ENCODE results near the gene TMEM255B.

The TMEM255B gene

DNA sequence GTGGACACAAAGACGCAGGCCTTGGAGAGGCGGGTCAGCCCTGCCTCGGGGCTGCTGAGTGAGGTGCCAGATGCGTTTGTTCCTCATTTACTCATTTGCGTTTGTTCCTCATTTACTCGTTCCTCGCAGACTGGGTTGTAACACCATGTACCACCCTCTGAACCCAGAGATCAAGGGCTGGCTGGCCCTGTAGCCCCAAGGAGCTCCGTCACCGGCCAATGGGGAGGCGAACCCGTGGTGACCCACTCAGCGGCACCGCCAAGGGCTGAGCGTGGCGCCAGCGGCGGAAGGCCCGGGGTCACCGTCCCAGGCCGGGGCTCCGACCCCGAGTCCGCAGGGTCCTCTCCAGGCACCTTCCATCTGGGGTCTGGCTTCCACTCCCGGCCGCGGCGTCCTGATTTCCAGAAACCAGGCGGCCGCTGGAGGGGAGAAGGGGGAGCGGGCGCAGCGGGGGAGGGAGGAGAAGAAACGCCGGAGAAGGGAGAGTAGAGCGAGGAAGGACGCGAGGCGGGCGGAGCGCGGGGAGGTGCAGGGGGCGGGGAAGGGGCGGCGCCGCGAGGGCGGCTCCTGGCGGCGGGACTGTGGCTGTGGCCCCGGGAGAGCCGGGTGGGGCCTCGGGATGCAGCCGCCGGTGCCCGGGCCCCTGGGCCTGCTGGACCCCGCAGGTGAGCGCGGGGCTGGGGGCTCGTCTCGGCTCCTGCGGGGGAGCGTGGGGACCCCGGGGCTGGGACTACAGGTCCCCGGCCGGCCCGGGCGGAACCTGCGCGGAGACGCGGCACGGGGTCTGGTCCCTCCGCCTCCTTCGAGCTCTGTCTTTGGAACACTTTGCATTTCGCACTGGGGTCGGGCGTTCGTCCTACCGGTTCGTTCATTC, at the start of gene TMEM255B:
Gene TMEM255B (plus strand): TSS at position 576 of the 874 bp plus-strand sequence. CDS start 44 bp downstream, at position 620.
- peak; percentile 54 to 69 (median 65) for DNase-seq (ENCODE audit: low read depth in 3 of 3)

DNA sequence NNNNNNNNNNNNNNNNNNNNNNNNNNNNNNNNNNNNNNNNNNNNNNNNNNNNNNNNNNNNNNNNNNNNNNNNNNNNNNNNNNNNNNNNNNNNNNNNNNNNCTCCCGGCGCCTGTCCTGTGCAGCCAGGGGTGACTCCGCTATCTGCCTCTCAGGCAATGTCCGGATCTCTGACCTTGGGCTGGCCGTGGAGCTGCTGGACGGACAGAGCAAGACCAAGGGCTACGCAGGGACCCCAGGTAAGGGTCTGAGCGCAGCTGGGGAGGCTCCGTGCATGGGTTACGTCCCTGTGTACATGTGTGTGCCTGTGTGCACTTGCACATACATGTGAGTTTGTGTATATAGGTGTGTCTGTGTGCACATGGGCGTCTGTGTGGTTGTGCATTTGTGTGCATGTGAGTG, 36.1 kb upstream of the TMEM255B start:
- DNase-seq (ENCODE audit: low read depth in 3 of 3): no peak

GRCh38 chr13:113723410-113724015, 35.5 kb upstream of the TMEM255B start:
- no peak for DNase-seq (ENCODE audit: low read depth in 3 of 3)

GRCh38 chr13:113724016-113724758, 34.8 kb upstream of the TMEM255B start:
- DNase-seq (ENCODE audit: low read depth in 3 of 3): no peak

DNA sequence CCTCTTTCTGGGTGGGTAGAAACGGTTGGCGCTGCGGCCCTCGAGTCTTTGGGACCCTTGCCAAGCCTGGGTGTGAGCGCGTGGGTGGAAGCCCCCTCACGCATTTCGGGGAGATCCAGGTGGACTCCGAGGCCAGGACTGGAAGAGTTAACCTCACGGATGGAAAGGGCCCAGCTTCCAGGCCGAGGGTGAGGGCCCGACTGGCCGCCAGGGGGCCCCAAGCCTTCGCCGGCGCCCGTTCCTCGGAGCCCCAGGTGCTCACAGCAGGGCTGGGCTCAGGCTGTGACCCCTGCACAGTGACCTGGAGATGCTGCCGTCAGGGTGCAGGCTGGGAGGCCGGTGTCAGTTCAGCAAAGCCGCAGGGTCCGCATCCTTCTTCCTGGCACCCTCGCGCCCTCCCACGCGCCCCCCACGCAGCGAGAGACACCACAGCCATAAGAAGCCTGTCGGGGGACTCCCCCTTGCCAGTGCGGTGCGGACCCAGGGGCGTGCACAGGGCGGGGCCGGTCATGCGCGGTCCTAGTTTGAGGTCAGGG, 34.2 kb upstream of the TMEM255B start:
- DNase-seq (ENCODE audit: low read depth in 3 of 3): peak; percentile 81 to 86 (median 86)

DNA sequence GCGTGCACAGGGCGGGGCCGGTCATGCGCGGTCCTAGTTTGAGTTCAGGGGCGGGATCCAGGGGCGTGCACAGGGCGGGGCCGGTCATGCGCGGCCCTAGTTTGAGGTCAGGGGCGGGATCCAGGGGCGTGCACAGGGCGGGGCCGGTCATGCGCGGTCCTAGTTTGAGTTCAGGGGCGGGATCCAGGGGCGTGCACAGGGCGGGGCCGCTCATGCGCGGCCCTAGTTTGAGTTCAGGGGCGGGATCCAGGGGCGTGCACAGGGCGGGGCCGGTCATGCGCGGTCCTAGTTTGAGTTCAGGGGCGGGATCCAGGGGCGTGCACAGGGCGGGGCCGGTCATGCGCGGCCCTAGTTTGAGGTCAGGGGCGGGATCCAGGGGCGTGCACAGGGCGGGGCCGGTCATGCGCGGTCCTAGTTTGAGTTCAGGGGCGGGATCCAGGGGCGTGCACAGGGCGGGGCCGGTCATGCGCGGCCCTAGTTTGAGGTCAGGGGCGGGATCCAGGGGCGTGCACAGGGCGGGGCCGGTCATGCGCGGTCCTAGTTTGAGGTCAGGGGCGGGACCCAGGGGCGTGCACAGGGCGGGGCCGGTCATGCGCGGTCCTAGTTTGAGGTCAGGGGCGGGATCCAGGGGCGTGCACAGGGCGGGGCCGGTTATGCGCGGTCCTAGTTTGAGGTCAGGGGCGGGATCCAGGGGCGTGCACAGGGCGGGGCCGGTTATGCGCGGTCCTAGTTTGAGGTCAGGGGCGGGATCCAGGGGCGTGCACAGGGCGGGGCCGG, 33.5 kb upstream of the TMEM255B start:
- peak in 2 of 3 experiments; percentile 26 to 63 for DNase-seq (ENCODE audit: low read depth in 3 of 3)

DNA sequence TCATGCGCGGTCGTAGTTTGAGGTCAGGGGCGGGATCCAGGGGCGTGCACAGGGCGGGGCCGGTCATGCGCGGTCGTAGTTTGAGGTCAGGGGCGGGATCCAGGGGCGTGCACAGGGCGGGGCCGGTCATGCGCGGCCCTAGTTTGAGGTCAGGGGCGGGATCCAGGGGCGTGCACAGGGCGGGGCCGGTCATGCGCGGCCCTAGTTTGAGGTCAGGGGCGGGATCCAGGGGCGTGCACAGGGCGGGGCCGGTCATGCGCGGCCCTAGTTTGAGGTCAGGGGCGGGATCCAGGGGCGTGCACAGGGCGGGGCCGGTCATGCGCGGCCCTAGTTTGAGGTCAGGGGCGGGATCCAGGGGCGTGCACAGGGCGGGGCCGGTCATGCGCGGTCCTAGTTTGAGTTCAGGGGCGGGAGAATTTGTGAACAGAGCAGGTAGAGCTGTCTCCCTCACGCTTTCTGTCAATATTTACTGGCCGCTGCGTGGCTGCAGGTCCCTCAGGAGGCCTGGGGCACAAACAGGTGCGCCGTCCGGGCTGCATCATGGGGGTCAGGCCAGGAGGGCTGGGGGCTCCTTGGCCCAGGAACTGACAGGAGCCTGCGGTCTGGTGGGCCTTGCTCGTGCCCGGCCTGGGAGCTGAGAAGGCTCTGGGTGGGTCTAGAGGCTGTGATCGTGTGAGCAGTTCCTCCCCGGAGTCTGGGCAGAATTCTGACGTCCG, 32.8 kb upstream of the TMEM255B start:
- peak; percentile 21 to 23 (median 23) for DNase-seq (ENCODE audit: low read depth in 3 of 3)

DNA sequence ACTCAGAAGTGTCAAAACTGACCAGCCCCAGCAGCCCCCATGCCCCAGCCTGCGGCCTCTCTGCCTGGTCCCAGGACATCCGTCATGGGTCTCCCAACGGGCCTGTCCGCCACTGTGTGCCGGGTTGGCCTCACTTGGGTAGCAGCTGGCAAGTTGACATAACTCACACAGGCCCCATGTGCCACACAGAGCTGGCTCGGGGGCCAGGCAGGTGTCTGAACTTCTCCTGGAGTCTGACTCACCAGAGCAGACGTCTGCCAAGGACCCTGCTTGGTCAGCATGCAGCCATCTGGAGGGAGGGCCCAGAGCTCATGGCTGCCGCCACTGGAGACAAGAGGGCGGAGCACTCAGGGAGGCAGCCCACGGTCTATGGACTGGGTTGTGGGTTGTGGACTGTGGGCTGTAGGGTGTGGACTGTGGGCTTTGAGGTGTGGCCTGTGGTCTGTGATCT, 32.0 kb upstream of the TMEM255B start:
- DNase-seq (ENCODE audit: low read depth in 3 of 3): no peak

DNA sequence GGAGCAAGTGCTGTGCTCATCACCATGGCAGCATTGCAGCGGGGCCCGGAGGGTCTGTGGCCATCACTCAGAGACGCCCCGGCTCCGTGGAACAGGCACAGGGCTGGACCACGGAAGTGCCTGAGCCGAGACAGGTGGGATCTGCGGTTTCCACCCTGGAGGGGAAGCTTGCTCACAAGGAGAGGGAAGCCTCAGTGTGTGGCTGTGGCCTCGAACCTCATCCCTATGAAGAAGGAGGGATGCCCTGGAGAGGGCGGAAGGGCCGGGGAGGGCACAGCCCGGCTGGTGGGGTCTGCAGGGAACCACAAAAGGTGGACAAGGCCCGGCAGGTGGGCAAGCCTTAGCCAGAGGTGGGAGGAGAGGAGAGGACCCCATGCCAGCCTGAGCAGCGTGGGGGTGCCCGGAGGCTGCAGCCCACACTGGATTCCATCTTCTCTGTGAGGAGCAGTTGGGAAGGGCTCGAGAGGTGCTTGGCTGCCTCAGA, 30.4 kb upstream of the TMEM255B start:
- no peak for DNase-seq (ENCODE audit: low read depth in 3 of 3)

DNA sequence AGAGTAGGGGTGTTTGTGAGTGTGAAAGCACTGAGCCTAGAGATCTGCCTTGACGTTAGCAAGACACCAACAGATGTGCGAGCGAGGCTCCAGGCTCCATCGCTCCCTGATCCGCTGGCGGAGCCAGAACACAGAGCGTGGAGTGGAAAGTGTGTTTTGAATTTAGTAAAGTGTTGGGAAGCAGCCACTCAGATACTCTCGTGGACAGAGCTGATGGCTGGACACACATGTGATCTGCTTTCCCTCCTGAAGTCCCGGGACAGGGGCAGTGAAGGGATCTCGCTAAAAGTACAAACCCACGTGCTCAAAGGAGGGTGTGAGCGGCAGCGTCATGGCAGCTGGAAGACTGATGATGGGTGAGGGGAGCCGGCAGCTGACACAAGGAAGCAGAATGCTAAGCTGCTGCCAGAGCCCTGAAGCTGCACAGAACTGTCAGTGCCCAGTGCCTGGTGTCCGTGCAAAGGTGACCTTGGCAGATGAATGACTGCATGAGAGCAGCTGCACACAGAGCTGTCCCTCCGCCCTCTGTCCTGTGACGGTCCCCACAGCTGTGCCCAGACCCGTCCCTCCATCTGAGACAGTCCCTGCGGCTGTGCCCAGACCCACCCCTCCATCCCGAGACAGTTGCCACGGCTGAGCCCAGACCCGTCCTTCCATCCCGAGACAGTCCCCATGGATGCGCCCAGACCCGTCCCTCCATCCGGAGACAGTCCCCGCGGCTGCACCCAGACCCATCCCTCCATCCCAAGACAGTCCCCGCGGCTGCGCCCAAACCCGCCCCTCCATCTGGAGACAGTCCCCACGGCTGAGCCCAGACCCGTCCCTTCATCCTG, 29.6 kb upstream of the TMEM255B start:
- DNase-seq (ENCODE audit: low read depth in 3 of 3): no peak

- DNase-seq (ENCODE audit: low read depth in 3 of 3): no peak
These were observed 28.8 kb upstream of the TMEM255B start for GRCh38 chr13:113730258-113730691.

- DNase-seq (ENCODE audit: low read depth in 3 of 3): no peak
These were observed 28.2 kb upstream of the TMEM255B start for GRCh38 chr13:113730831-113731191.

DNA sequence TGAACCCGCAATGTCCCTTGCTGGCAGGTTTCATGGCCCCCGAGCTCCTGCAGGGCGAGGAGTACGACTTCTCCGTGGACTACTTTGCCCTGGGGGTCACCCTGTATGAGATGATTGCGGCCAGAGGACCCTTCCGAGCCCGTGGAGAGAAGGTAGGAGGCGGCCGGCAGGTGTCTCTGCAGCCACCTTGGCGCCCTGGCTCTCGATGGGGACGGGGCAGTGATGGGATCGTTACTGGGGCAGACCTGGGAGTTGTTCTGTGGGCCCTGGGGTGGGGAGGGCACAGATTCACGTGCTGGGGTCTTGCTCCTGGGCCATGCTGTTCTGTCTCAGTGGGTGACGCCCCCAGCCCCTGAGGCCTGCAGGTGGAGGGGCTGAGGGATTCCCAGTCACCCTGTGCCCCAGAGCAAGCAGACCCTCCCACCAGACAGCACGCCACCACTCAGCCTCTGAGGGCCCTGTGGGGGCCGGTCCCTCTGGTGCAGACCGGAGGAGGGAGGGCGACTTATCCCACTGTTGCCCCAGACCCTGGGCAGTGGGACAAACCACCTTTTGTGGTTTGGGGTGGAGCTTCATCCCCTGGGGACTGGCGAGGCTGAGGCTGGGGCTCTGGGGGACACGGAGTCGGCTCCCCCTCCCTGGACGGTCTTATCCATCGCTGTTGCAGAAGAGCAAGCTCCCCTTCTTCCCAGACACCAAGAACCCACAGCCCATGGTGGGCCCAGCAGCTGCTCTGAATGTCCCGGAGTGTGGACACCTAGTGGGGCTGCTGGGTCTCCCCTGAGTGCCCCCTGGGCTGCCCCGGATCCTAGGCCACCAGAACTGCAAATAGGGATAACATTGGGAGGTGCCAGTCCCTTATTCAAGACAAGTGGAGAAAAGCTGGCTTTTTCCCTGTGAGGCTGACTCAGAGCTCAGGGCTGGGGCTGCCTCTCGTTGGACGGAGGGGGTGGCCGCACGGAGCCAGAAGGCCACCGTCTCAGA, 27.5 kb upstream of the TMEM255B start:
- no peak for DNase-seq (ENCODE audit: low read depth in 3 of 3)

DNA sequence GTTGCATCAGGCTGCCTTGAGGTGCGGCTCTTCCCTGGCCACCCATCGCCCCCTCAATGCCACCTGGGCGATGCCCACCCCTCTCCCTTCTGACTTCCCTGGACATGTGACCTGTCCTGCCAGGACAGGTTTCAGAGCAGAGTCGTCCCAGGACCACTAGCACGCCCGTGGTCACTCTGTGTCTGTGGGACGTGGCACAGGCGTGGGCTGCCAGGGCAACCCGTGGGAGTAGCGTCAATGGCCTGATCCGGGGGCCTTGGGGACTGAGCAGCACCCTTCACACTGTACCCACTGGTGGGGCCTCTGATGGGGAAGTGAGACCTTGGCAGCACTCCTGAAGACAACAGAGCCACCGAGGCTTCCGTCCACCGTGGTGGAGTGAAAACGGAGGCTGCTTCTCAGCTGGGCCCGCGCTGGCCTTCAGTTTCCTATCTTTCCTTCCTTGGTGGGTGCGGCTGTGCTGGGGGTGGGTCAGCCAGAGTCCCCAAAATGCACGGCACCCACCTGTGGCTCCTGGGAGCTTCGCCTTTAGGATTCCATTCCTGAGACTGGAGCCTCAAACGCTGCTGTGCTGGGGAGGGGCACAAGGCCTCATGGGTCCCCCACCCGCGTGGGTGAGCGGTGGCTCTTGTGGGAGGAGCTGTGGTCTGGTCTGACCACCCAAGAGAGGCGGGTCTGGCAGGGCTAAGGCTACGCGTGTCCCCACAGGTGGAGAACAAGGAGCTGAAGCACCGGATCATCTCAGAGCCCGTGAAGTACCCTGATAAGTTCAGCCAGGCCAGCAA, 26.7 kb upstream of the TMEM255B start:
- DNase-seq (ENCODE audit: low read depth in 3 of 3): no peak

DNA sequence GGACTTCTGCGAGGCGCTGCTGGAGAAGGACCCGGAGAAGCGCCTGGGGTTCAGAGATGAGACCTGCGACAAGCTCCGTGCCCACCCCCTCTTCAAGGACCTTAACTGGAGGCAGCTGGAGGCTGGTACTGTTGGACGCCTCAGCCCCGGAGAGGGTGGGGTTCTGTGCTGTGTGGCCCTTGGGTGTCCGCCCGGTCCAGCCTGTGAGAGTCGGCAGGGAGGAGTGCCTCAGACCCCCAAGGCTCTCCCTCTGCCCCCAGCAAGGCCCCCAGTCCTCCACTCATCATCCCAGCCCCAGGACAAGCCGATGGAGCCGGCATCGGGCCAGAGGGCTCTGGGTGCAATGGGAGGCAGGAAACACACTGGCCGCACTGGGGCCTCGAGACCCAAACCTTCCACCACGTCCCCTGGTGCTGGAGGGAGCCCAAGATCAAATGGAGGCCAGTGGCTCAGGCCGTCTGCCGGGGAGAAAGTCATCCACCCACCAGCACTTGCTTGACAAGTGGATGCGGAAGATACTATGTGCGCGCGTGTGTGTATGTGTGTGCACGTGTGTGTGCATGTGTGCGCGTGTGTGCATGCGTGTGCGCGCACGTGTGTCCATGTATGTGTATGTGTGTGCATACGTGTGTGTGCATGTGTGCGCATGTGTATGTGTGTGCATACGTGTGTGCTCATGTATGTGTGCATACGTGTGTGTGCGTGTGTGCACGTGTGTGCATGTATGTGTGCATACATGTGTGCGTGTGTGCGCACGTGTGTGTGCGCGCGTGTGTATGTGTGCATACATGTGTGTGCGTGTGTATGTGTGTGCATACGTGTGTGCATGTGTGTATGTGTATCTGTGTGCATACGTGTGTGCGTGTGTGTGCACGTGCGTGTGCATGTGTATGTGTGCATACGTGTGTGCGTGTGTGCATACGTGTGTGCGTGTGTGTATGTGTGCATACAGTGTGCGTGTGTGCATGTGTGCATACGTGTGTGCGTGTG, 25.8 kb upstream of the TMEM255B start:
- no peak for DNase-seq (ENCODE audit: low read depth in 3 of 3)

DNA sequence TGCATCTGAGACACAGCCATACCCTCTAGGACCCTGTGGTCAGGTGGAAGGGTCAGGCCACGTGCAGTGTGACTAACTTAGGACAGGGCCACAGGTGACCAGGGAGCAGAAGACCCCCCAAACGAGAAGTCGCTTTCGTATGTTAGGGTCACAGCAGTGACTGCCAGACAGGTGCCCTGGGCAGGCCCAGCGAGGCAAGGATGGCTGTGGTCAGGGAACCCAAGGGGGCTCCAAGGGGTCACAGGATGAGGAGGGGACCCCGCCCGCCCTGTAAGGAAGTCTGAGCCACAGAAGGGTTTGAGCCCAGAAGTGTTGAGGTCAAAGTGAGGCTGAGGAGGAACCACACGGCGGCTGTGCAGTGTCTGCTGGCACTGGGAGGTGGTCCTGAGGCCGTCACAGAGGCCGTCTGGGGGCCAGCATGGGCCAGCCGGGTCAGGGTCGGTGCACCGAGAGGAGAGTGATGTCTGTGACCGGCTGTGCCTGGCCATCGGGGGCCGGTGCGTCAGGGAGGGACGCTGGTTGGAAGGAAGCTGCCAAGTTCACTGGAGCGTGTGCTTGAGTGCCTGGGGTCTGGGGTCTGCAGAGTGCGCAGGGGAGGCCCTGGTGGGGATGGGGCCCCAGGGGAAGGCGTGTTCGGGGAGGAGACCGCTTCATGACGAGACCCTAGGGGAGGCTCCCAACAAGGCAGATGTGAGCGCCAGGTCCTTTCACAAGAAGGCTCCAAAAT, 24.8 kb upstream of the TMEM255B start:
- no peak for DNase-seq (ENCODE audit: low read depth in 3 of 3)
